H1 (cell line): Measurements from ENCODE around the gene DCTN2. TPM values are rescaled to one million over a fixed set of nuclear protein-coding genes. Genes with fewer than 3 reads are reported as not detected.

Experiments
- CTCF ChIA-PET: fragments of 300-600 bp; sonication (Branson Sonifier 250); formaldehyde crosslinking; loops from one replicate; lab custom pipeline; 2021; ENCODE audit not compliant: partially characterized antibody; lab: Charles Lee
- POLR2A ChIA-PET: fragments of 300-600 bp; sonication (Branson Sonifier 250); formaldehyde crosslinking; loops from one replicate; lab custom pipeline; 2021; ENCODE audit warnings: inconsistent platforms; ENCODE audit not compliant: partially characterized antibody; lab: Charles Lee
- DNase-seq, 2 experiments: peaks; one replicate each; pipeline versions ENCODE4 v3.0.0 to v3.0.0-alpha.2; 2010 to 2022; ENCODE audit warnings: low spot score in 2 of 2, low read depth in 1 of 2, mixed read lengths in 1 of 2
- FAIRE-seq: peaks from 2 replicates; lab custom pipeline; 2011; peaks lifted over from hg19 to GRCh38; lab: Jason Lieb, UNC
- H2AFZ ChIP-seq: 2 replicates; pipeline ENCODE4 v1.8.1; 2012; ENCODE audit warnings: low read length, inconsistent platforms
- H2AK5ac ChIP-seq: 2 replicates; pipeline ENCODE4 v1.6.1; 2013; ENCODE audit warnings: low read depth, low read length
- H2BK120ac ChIP-seq: replicated peaks from 2 replicates; pipeline ENCODE3; 2013; ENCODE audit warnings: low read depth, low read length, inconsistent platforms
- H2BK12ac ChIP-seq: 2 replicates; pipeline ENCODE4 v1.6.1; 2013; ENCODE audit warnings: low read depth, low read length
- H2BK15ac ChIP-seq: 2 replicates; pipeline ENCODE4 v1.6.1; 2013; ENCODE audit warnings: low read length
- H2BK20ac ChIP-seq: 2 replicates; pipeline ENCODE4 v1.6.1; 2013; ENCODE audit warnings: low read length
- H2BK5ac ChIP-seq: 2 replicates; pipeline ENCODE4 v1.6.1; 2013; ENCODE audit warnings: low read depth, low read length
- H3K14ac ChIP-seq: 2 replicates; pipeline ENCODE4 v1.6.1; 2013; ENCODE audit warnings: inconsistent platforms; ENCODE audit not compliant: insufficient read length
- H3K18ac ChIP-seq: 2 replicates; pipeline ENCODE4 v1.6.1; 2013; ENCODE audit warnings: low read length; ENCODE audit errors: extremely low read depth
- H3K23ac ChIP-seq: 2 replicates; pipeline ENCODE4 v1.6.1; 2013; ENCODE audit warnings: inconsistent platforms; ENCODE audit not compliant: insufficient read length
- H3K23me2 ChIP-seq: 2 replicates; pipeline ENCODE4 v1.6.1; 2013; ENCODE audit warnings: low read depth, low read length
- H3K27ac ChIP-seq: 2 replicates; pipeline ENCODE4 v1.6.1; 2011; ENCODE audit warnings: low read depth, low read length, inconsistent platforms
- H3K27me3 ChIP-seq, 4 experiments: replicated peaks in 1 of 4; 1 replicate in 1 of 4; 2 replicates in 3 of 4; pipeline versions ENCODE4 v1.6.1 to v1.8.1; 2011 to 2013; ENCODE audit warnings: low read length in 3 of 4, mild to moderate bottlenecking in 3 of 4, inconsistent platforms in 2 of 4, mixed read lengths in 2 of 4, moderate library complexity in 1 of 4; ENCODE audit not compliant: control insufficient read depth in 3 of 4, insufficient read depth in 3 of 4; ENCODE audit errors: extremely low read depth in 1 of 4
- H3K36me3 ChIP-seq, 4 experiments: 2 replicates each; pipeline versions ENCODE4 v1.6.1 to v1.8.1; 2011 to 2013; ENCODE audit warnings: mild to moderate bottlenecking in 4 of 4, low read length in 3 of 4, moderate library complexity in 2 of 4, control low read depth in 1 of 4, inconsistent platforms in 1 of 4; ENCODE audit not compliant: insufficient read depth in 4 of 4, control insufficient read depth in 2 of 4
- H3K4ac ChIP-seq: replicated peaks from 2 replicates; pipeline ENCODE3; 2013; ENCODE audit warnings: low read length, low read depth, mixed read lengths, inconsistent platforms; ENCODE audit not compliant: insufficient read length
- H3K4me1 ChIP-seq, 4 experiments: replicated peaks in 1 of 4; 1 replicate in 1 of 4; 2 replicates in 3 of 4; pipeline versions ENCODE4 v1.6.1 to v1.8.1; 2011 to 2013; ENCODE audit warnings: low read length in 3 of 4, inconsistent platforms in 2 of 4, mixed read lengths in 1 of 4; ENCODE audit not compliant: insufficient read depth in 4 of 4, control insufficient read depth in 3 of 4
- H3K4me2 ChIP-seq, 2 experiments: 2 replicates each; pipeline versions ENCODE4 v1.6.1 to v1.8.1; 2011 to 2013; ENCODE audit warnings: low read depth in 2 of 2, low read length in 2 of 2, control low read depth in 1 of 2, inconsistent platforms in 1 of 2, mild to moderate bottlenecking in 1 of 2; ENCODE audit not compliant: insufficient read depth in 1 of 2
- H3K4me3 ChIP-seq, 4 experiments: fragments of 200-600, 300-600 bp in 1 of 4; sonication (generic), shearing (Covaris generic), sonication (Bioruptor Twin) in 1 of 4; 2 replicates each; pipeline versions ENCODE4 v1.5.1 to v1.8.1; 2011 to 2016; ENCODE audit warnings: low read length in 4 of 4, low read depth in 3 of 4, control low read depth in 2 of 4, inconsistent platforms in 2 of 4, mild to moderate bottlenecking in 2 of 4, mixed read lengths in 1 of 4, moderate library complexity in 1 of 4; ENCODE audit not compliant: insufficient read depth in 2 of 4; ENCODE audit errors: extremely low read depth in 1 of 4
- H3K56ac ChIP-seq: replicated peaks from 2 replicates; pipeline ENCODE3; 2013; ENCODE audit warnings: low read depth, mild to moderate bottlenecking, mixed read lengths, low read length, inconsistent platforms; ENCODE audit not compliant: insufficient read length
- H3K79me1 ChIP-seq: 2 replicates; pipeline ENCODE4 v1.6.1; 2013; ENCODE audit warnings: low read depth, low read length, control low read depth
- H3K79me2 ChIP-seq, 2 experiments: 2 replicates each; pipeline versions ENCODE4 v1.6.1 to v1.8.1; 2012 to 2013; ENCODE audit warnings: low read length in 2 of 2, mild to moderate bottlenecking in 2 of 2, inconsistent platforms in 1 of 2; ENCODE audit not compliant: insufficient read depth in 2 of 2, control insufficient read depth in 1 of 2
- H3K9ac ChIP-seq, 4 experiments: replicated peaks in 1 of 4; 1 replicate in 1 of 4; 2 replicates in 3 of 4; pipeline versions ENCODE4 v1.6.1 to v1.8.1; 2011 to 2013; ENCODE audit warnings: low read depth in 3 of 4, low read length in 3 of 4, control low read depth in 2 of 4, mild to moderate bottlenecking in 2 of 4, moderate library complexity in 2 of 4, inconsistent platforms in 1 of 4; ENCODE audit errors: extremely low read depth in 1 of 4
- H3K9me3 ChIP-seq, 2 experiments: 2 replicates each; pipeline versions ENCODE4 v1.6.1 to v1.8.1; 2012 to 2013; ENCODE audit warnings: mild to moderate bottlenecking in 2 of 2, moderate library complexity in 2 of 2, control low read depth in 1 of 2, inconsistent platforms in 1 of 2, low read depth in 1 of 2, low read length in 1 of 2, mixed read lengths in 1 of 2; ENCODE audit not compliant: insufficient read depth in 2 of 2
- H4K20me1 ChIP-seq, 2 experiments: replicated peaks in 1 of 2; 2 replicates each; pipeline versions ENCODE3 to v1.8.1; 2011 to 2013; ENCODE audit warnings: inconsistent platforms in 2 of 2, low read length in 2 of 2, mild to moderate bottlenecking in 1 of 2; ENCODE audit not compliant: insufficient read depth in 2 of 2, control insufficient read depth in 1 of 2
- H4K5ac ChIP-seq: 2 replicates; pipeline ENCODE4 v1.6.1; 2013; ENCODE audit warnings: low read length, low read depth, mixed read lengths, inconsistent platforms; ENCODE audit not compliant: insufficient read length
- H4K8ac ChIP-seq: 2 replicates; pipeline ENCODE4 v1.8.0; 2013; ENCODE audit warnings: mild to moderate bottlenecking, moderate library complexity, low read length, inconsistent platforms; ENCODE audit not compliant: insufficient read depth; ENCODE audit errors: extremely low read depth
- H4K91ac ChIP-seq: replicated peaks from 2 replicates; pipeline ENCODE3; 2013; ENCODE audit warnings: low read length, mixed read lengths, inconsistent platforms; ENCODE audit not compliant: insufficient read length
- BACH1 ChIP-seq: IDR thresholded peaks from 2 replicates; pipeline ENCODE4 v1.6.1; 2012; ENCODE audit warnings: low read length, improper control_type of control experiment
- CBX8 ChIP-seq: fragments of 300-800, 300-1000 bp; sonication (generic); IDR thresholded peaks from 2 replicates; pipeline ENCODE4 v1.7.1; 2016; ENCODE audit warnings: low read depth, low read length, borderline replicate concordance
- EGR1 ChIP-seq: IDR thresholded peaks from 2 replicates; pipeline ENCODE4 v1.6.1; 2011; ENCODE audit warnings: low read depth, low read length, borderline replicate concordance
- GABPA ChIP-seq: IDR thresholded peaks from 2 replicates; pipeline ENCODE4 v1.6.1; 2011; ENCODE audit warnings: mild to moderate bottlenecking, low read length, moderate library complexity, borderline replicate concordance; ENCODE audit not compliant: insufficient read depth
- JUND ChIP-seq: IDR thresholded peaks from 2 replicates; pipeline ENCODE4 v1.6.1; 2011; ENCODE audit warnings: mild to moderate bottlenecking, improper control_type of control experiment, low read length
- KDM4A ChIP-seq: IDR thresholded peaks from one replicate; pipeline ENCODE4 v1.7.1; 2012; ENCODE audit warnings: low read depth, mild to moderate bottlenecking, moderate library complexity, low read length, inconsistent platforms; ENCODE audit not compliant: severe bottlenecking
- MAFK ChIP-seq: IDR thresholded peaks from 2 replicates; pipeline ENCODE4 v1.6.1; 2012; ENCODE audit warnings: low read depth, mild to moderate bottlenecking, improper control_type of control experiment, low read length
- RNF2 ChIP-seq: fragments of 200-900, 300-1000 bp; sonication (generic); IDR thresholded peaks from 2 replicates; pipeline ENCODE4 v1.7.1; 2016; ENCODE audit warnings: borderline replicate concordance, low read depth, mild to moderate bottlenecking, antibody characterized with exemption, low read length; ENCODE audit not compliant: poor library complexity, severe bottlenecking; ENCODE audit errors: missing control alignments
- SIN3A ChIP-seq, 2 experiments: IDR thresholded peaks in 1 of 2; conservative IDR thresholded peaks in 1 of 2; 2 replicates each; pipeline ENCODE4 v1.6.1; 2011 to 2012; ENCODE audit warnings: low read length in 2 of 2, improper control_type of control experiment in 1 of 2, low read depth in 1 of 2, mild to moderate bottlenecking in 1 of 2
- SP1 ChIP-seq: IDR thresholded peaks from 2 replicates; pipeline ENCODE4 v1.6.1; 2011; ENCODE audit warnings: low read depth, low read length
- SP2 ChIP-seq: IDR thresholded peaks from 2 replicates; pipeline ENCODE4 v1.6.1; 2012; ENCODE audit warnings: mild to moderate bottlenecking, low read length, inconsistent platforms
- SP4 ChIP-seq: IDR thresholded peaks from 2 replicates; pipeline ENCODE4 v1.6.1; 2012; ENCODE audit warnings: low read length, inconsistent platforms
- WGBS, 2 experiments: shearing (Covaris generic) in 1 of 2; methylation state at CpG; one replicate each; pipeline versions ENCODE4 v1.1.6 to v1.1.7; 2013 to 2015; ENCODE audit warnings: low lambda C conversion rate in 2 of 2, mixed read lengths in 2 of 2, inconsistent platforms in 1 of 2, low coverage in 1 of 2, missing lambda C conversion rate in 1 of 2; ENCODE audit not compliant: insufficient replicate concordance in 2 of 2, insufficient coverage in 1 of 2, insufficient read length in 1 of 2; ENCODE audit errors: extremely low coverage in 1 of 2, missing lambda C conversion rate in 1 of 2; 5-methylcytosine and 5-hydroxymethylcytosine counted together
- polyA plus RNA-seq, 7 experiments: library from polyadenylated mRNA; depleted of rRNA in 3 of 7; stranded (reverse) in 5 of 7; unstranded in 2 of 7; fragments of >200 nt in 5 of 7; fragments of 200-250 nt in 2 of 7; gene quantifications; 1 replicate in 5 of 7; 2 replicates in 1 of 7; 4 replicates in 1 of 7; pipeline versions ENCODE4 v1.2.1 to v1.2.3, GENCODE V29; 2011 to 2013; ENCODE audit warnings: missing spikeins in 2 of 7, mixed read lengths in 2 of 7
- total RNA-seq: library from RNA; stranded (reverse); fragmentation: NEBNext Ultra II Directional; extraction: Animal tissue kit (Norgen Biotek cat#: 25700); gene quantifications from 2 replicates; pipeline ENCODE4 v1.2.1, GENCODE V29; 2021

DCTN2 gene
- total and polyA plus RNA-seq, 2 of the 8 experiments (the other 6 are each of a cell fraction or from before 2014, with no cell fraction given), result 90.3 to 91.9 TPM

- Histone ChIP-seq H3K14ac (no peak overlapping the region), H4K5ac (no peak overlapping the region), H3K9ac (peak overlapping the region in 1 of 4 experiments; percentile 3; a peak in 1 of 7 replicates), H4K20me1 (peaks cover 2 to 4% of the 10 kb centered on the region in 2 experiments), H2AFZ (peak overlapping the region; percentile 34), H3K4me2 (peak overlapping the region; percentile 83), H3K56ac (no peak overlapping the region), H2BK20ac (no peak overlapping the region), H3K23me2 (peaks cover 15% of the 10 kb centered on the region; the same call in 1 of the 2 replicates), H3K4me3 (peak overlapping the region; percentile 72 to 95 (median 80)), H2BK5ac (peak overlapping the region; percentile 80; the same call in 1 of the 2 replicates), H4K91ac (no peak overlapping the region), H2BK12ac (no peak overlapping the region), H3K18ac (no peak overlapping the region; the same call in 1 of the 2 replicates), H3K27me3 (no peaks in the 10 kb centered on the region), H2AK5ac (no peak overlapping the region), H3K79me1 (0 out of 2 replicates have a peak, but pooled peaks cover 3% of the 10 kb centered on the region), H2BK120ac (peak overlapping the region; percentile 47), H2BK15ac (no peak overlapping the region), H3K4ac (no peak overlapping the region), H3K23ac (no peak overlapping the region), H4K8ac (no peak overlapping the region; the same call in 1 of the 2 replicates), H3K36me3 (peaks cover 0 to 10% (median 1%) of the 10 kb centered on the region in 4 experiments; a peak in 2 of 8 replicates), H3K79me2 (peaks cover 5 to 20% of the 10 kb centered on the region in 2 experiments; a peak in 3 of 4 replicates), H3K27ac (peak overlapping the region; percentile 26; the same call in 1 of the 2 replicates), H3K4me1 (peaks cover 2 to 7% (median 3%) of the 10 kb centered on the region in 4 experiments; a peak in 6 of 7 replicates), H3K9me3 (no peaks in the 10 kb centered on the region)
- POLR2A ChIA-PET, result interaction anchor here (0.5 to 6.2 kb wide), 17 partner anchors 9 to 145 kb away, joined by 3 to 60 read pairs (median 4); partner anchors contain the start of genes ARHGEF25, B4GALNT1, DDIT3 and DTX3
- CTCF ChIA-PET, result interaction anchor here (0.6 to 6.1 kb wide), 8 partner anchors 10 to 145 kb away, joined by 3 to 40 read pairs (median 5); partner anchors contain the start of genes B4GALNT1 and DTX3
- FAIRE-seq (no peak), DNase-seq (no peak)
- 29% methylated on average over 2 of the region's 2 CpGs; no CpG with 5 or more reads in 1 of the 2 experiments for WGBS, 2 experiments
- TF ChIP-seq MAFK, result no peak
- 0 out of 2 replicates have a peak, but pooled peaks have one; percentile 3 for TF ChIP-seq BACH1
- TF ChIP-seq GABPA, result no peak
- TF ChIP-seq SIN3A (conservative IDR thresholded peaks at IDR 0.05 in 1 of 2, IDR thresholded peaks at IDR 0.05 in 1 of 2; ENCODE audit: low read depth in 1 of 2, low read length in 2 of 2), result no peak
- 0 out of 2 replicates have a peak, but pooled peaks have one; percentile 3 for TF ChIP-seq JUND
- TF ChIP-seq RNF2, result no peak
- no peak for TF ChIP-seq SP4
- TF ChIP-seq SP1, result no peak
- TF ChIP-seq SP2, result no peak
- no peak for TF ChIP-seq EGR1
- no peak for TF ChIP-seq KDM4A
- no peak for TF ChIP-seq CBX8
These were observed 43.5 kb upstream of the DCTN2 start for GRCh38 chr12:57590479-57590863.
